ENCODE results near the gene GARRE1.
"Not testable (repeated sequence)": the region's sequence is repeated elsewhere in the genome, so short reads cannot be mapped to it uniquely, and the experiment has no call there.

Gene GARRE1

GRCh38 chr19:34232566-34233481 is 21.5 kb upstream of the GARRE1 start:
- peak; percentile 85 for DNase-seq (ENCODE audit: low spot score)

GRCh38 chr19:34235425-34235940 is 18.9 kb upstream of the GARRE1 start:
- no peak for DNase-seq (ENCODE audit: low spot score)

DNA sequence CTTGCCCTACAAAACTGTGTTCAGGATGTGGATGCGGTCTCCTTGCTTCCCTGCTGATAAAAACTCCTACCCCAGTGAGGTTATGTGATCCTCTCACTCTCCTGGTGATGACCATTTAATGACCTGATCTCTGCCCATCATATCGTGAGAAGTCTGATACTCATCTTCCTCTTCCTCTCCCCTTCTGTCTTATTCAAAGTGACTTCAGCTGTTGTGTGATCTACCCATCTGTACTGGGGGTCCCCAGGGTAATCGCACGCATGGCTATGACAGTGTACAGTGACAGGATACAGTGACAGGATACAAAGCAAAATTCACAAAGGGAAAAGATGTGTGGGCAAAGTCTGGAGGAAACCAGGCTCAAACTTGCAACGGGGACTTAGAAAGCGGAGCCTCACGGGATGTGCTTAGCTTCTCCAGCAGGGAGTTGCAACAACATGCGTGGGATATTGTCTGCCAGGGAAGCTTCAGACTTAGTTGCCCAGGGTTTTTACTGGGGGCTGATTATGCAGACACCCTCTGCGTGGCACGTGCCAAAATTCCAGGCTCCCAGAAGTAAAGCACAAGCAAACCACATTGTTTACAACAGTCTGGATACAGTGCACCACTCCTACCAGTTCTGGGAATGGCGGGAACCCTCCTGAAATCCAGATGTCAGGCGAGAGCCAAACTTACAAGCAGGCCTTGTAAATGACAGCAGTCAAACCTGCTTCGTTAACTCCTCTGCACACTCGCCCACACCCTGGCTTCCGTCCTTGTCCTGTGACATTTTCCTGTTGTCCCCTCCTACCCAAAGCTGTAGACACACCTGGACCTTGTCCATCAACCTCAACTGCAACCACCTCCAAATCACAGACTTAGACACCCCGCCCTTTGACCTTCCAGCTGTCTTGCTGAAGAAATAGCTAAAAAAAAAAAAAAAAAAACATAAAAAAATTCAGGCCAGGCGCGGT is 18.0 kb upstream of the GARRE1 start:
- peak; percentile 68 for DNase-seq (ENCODE audit: low spot score)

DNA sequence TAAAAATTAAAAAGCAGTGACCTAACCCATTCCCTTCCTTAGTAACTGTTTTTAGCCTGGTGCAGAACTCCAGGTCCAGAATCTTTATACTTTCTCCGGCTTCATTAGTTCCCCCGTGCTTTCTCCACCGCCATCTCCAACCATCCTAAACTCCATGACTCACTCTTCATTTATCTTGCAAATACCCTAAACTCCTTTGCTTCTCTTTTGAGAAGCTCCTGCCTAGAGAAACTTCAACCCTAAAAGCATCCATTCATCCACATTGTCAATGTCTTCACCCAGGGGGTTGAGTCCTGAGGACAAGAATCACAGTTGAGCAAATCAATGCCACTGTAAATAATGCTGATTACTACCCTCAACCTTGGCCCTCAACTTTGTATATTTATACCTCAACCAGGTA is 17.1 kb upstream of the GARRE1 start:
- no peak for DNase-seq (ENCODE audit: low spot score)

GRCh38 chr19:34237939-34238338 is 16.4 kb upstream of the GARRE1 start:
- no peak for DNase-seq (ENCODE audit: low spot score)

DNA sequence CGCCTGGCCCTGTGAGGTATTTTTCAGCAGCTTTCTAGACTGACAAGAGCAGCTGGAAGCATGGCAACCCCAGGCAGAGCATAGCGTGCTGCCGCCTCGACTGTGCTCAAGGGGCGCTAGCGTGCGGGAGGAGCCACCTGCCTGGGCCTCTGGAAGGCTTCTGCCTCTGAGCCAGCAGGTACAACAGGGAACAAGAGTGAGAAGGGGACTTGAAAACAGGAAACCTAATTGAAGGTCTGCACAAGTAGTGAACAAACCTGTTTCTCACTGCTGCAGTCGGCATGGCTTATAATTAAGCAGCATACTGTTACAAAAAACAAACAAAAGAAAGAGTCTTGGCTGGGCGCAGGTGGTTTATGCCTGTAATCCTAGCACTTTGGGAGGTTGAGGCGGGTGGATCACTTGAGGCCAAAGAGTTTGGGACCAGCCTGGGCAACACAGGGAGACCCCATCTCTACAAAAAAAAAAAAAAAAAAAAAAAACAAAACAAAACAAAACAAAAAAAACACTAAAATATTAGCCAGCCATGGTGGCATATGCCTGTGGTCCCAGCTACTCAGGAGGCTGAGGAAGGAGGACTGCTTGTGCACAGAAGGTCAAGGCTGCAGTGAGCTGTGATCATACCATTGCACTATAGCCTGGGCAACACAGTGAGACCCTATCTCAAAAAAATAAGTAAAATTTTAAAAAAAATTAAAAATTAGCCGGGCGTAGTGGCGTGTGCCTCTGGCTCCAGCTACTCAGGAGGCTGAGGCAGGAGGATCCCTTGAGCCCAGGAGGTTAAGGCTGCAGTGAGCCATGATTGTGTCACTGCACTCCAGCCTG is 12.6 kb upstream of the GARRE1 start:
- DNase-seq (ENCODE audit: low spot score), result no peak

DNA sequence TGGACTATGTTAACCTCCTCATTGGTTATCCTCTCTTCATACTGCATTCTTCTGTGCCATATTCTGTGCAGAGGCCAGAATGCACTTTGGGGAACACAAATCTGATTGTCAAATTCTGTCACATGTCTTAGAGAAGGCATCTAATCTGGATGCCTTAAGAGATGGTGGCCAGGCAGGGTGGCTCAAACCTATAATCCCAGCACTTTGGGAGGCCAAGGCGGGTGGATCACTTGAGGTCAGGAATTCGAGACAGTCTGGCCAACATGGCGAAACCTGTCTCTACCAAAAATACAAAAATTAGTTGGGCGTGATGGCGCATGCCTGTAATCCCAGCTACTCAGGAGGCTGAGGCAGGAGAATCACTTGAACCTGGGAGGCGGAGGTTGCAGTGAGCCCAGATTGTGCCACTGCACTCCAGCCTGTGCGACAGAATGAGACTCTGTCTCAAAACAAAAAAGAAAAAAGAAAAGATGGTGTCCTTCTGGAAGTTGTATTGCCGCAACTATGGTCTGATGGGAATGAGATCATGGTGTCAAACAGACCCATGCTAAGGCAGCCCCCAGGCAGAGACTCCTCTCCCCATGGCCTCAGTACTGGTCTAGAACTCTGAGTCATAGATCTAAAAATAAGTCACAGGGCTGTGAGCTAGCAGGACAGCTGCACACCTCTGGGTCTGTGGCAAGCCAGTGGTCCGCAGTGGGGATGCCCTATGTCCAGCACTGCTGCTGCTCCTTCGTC is 11.0 kb upstream of the GARRE1 start:
- DNase-seq (ENCODE audit: low spot score), result not testable (repeated sequence)

DNA sequence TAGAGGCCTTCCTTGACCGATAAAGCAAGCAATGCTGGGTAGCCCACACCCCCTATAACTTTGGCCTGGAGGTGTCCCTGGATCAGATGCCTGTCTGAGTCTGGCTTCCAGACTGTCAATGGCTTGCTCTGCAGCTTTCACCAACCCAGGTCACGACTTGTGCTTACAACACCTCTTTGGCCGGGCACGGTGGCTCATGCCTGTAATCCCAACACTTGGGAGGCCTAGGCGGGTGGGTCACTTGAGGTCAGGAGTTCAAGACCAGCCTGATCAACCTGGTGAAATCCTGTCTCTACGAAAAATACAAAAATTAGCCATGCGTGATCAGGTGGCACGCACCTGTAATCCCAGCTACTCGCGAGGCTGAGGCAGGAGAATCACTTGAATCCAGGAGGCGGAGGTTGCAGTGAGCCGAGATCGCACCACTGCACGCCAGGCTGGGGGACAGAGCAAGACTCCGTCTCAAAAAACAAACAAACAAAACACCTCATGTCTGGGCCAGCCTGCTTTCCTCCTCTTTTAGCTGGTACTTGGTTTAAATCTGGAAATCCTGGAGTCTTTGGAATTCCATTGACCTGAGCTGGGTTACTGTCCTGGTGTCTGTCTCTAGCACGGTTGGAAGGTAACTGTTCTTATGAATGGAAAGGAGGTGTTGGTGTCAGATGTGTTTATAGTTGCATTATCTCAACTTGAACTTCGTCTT is 10.3 kb upstream of the GARRE1 start:
- DNase-seq (ENCODE audit: low spot score), result no peak

DNA sequence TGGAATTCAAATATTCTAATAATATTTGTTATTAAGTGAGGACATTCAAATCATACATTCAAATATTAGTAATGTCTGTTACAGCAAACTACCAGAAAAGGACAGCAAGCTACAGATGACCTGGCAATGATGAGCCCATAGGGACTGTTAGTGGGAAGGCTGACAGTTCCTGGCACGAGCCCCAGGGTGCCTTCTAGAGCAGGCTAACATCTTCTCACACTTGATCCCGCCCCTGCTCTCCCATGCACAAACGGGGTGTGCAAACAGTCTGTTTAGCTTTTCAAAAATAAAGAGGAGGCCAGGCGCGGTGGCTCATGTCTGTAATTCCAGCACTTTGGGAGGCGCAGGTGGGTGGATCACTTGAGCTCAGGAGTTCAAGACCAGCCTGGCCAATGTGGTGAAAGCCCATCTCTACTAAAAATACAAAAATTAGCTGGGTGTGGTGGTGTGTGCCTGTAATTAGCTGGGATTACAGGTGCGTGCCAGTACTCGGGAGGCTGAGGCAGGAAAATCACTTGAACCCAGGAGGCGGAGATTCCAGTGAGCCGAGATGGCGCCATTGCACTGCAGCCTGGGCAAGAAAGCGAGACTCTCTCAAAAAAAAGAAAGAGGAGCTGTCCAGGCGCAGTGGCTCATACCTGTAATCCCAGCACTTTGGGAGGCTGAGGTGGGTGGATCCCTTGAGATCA is 9.6 kb upstream of the GARRE1 start:
- DNase-seq (ENCODE audit: low spot score), result peak; percentile 56

- no peak for DNase-seq (ENCODE audit: low spot score)
Observed at GRCh38 chr19:34246340-34246739, 8.0 kb upstream of the GARRE1 start.

- DNase-seq (ENCODE audit: low spot score), result no peak
Observed at GRCh38 chr19:34248941-34249340, 5.4 kb upstream of the GARRE1 start.

DNA sequence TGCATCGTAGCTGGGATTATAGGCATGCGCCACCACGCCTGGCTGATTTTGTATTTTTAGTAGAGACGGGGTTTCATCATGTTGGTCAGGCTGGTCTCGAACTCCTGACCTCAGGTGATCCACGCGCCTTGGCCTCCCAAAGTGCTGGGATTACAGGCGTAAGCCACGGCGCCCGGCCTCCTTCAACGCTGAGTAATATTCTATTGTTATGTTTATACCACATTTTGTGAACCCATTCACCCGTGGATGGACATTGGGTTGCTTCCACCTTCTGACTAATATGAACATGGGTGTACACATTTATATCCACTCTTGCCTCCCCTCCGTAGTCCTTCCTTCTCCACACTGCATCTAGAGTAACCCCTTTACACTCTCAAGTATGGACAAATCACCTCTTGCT is 1.2 kb upstream of the GARRE1 start:
- not testable (repeated sequence) for DNase-seq (ENCODE audit: low spot score)

GRCh38 chr19:34253681-34254045 is 691 bp upstream of the GARRE1 start:
- not testable (repeated sequence) for DNase-seq (ENCODE audit: low spot score)

GRCh38 chr19:34254698-34255432 is 511 bp downstream of the GARRE1 start:
- DNase-seq (ENCODE audit: low spot score), result peak; percentile 62

DNA sequence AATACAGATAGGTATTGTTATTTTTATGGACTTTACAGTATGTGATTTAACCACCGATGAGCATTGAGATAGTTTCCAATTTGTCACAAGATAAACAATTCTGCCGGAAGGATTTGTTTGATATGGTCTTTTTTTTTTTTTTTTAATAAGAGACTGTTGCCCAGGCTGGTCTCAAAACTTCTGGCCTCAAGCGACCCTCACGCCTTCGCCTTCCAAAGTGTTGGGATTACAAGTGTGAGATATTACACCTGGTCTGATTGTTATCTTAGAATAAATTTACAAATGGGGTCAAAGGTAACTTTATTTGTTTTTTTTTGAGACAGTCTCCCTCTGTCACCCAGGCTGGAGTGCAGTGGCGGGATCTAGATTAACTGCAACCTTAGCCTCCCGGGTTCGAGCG is 1.2 kb downstream of the GARRE1 start:
- no peak for DNase-seq (ENCODE audit: low spot score)

DNA sequence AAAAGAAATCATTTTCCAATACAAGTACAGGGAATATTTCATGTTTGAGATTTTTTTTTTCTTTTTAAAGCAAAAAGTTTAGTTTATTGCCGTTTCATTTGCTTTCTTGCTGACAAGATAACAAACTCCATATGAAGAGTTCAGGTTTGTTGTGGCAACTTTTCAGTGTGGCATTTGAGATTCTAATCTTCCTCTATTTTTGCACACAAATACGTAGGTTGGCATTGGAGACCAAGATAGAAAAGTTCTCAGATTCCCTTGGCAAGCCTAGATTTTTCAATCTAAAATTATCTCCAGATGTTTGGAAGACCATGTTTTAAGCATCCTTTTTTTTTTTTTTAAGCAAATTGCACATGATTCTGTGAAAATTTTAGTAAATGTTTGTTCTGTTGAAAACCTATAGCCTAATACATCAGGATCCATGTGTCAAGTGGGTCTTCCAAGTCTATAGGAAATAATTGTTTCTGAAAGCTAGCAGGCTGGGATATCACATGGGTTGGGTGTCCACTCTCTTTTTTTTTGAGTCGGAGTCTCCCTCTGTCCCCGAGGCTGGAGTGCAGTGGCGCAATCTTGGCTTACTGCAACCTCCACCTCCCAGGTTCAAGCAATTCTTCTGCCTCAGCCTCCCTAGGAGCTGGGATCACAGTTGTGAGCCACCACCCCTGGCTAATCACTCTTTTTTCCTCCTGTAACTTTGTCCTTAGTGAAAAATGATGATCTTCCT is 2.6 kb downstream of the GARRE1 start:
- peak; percentile 47 for DNase-seq (ENCODE audit: low spot score)

- no peak for DNase-seq (ENCODE audit: low spot score)
Observed at GRCh38 chr19:34257559-34257924, 3.2 kb downstream of the GARRE1 start.

- no peak for DNase-seq (ENCODE audit: low spot score)
Observed at GRCh38 chr19:34259367-34260095, 5.2 kb downstream of the GARRE1 start.
